22Rv1 (cell line): ENCODE measurements around the gene CA12.

Experiments used
- H3K27ac ChIP-seq: fragments of 450-650 bp; 2 replicates; pipeline ENCODE4 v1.5.1; 2017
- ZFX ChIP-seq: fragments of 450-650 bp; IDR thresholded peaks from 2 replicates; pipeline ENCODE4 v1.6.1; 2017; ENCODE audit warnings: antibody characterized with exemption, borderline replicate concordance
- TF ChIP-seq, protein P1 (sequence below): fragments of 450-650 bp; IDR thresholded peaks from 2 replicates; pipeline ENCODE4 v1.5.1; 2017; ENCODE audit warnings: mild to moderate bottlenecking

CA12 gene

DNA sequence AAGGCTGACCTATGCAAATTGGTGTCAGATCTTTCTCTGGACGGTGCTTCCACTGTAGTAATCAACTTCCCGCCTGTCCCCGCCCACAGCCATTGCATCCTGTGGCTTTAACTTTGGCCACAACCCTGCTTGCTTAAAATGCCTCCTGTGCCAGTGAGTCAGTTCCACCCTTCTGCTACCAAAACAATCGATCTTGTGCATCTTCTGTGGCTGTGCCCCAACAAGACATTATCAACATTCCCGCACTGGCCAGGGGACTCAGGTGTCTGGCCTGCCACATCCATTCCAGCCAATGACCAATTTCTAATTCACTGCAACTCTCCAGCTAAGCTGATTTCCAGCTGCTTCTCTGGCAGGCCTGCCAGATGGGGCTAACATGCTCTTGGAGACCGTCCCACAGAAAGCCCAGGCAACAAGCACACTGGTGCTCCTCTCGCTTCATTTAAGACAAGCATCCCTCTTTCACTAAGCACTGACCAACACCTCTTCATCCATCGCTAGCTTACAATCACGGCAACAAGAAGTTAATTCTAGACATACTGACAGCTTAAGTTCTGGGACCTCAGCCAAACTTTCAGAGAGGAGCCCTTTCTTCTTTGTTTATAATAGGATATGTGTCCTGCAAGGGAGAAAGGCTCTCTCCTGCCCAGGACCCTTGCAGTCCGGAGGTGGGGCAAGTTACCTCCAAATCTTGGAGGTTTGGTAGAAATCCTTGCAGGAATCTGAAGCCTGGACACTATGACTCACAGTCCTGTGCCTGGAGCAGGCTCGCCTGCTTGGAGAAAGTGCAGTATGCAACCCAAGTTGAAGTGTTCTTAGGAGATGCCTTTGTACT, 6.7 kb downstream of the CA12 start:
- no peak overlapping the region for H3K27ac ChIP-seq
- TF ChIP-seq ZFX: no peak
- TF ChIP-seq, protein P1, sequence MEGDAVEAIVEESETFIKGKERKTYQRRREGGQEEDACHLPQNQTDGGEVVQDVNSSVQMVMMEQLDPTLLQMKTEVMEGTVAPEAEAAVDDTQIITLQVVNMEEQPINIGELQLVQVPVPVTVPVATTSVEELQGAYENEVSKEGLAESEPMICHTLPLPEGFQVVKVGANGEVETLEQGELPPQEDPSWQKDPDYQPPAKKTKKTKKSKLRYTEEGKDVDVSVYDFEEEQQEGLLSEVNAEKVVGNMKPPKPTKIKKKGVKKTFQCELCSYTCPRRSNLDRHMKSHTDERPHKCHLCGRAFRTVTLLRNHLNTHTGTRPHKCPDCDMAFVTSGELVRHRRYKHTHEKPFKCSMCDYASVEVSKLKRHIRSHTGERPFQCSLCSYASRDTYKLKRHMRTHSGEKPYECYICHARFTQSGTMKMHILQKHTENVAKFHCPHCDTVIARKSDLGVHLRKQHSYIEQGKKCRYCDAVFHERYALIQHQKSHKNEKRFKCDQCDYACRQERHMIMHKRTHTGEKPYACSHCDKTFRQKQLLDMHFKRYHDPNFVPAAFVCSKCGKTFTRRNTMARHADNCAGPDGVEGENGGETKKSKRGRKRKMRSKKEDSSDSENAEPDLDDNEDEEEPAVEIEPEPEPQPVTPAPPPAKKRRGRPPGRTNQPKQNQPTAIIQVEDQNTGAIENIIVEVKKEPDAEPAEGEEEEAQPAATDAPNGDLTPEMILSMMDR: no peak

DNA sequence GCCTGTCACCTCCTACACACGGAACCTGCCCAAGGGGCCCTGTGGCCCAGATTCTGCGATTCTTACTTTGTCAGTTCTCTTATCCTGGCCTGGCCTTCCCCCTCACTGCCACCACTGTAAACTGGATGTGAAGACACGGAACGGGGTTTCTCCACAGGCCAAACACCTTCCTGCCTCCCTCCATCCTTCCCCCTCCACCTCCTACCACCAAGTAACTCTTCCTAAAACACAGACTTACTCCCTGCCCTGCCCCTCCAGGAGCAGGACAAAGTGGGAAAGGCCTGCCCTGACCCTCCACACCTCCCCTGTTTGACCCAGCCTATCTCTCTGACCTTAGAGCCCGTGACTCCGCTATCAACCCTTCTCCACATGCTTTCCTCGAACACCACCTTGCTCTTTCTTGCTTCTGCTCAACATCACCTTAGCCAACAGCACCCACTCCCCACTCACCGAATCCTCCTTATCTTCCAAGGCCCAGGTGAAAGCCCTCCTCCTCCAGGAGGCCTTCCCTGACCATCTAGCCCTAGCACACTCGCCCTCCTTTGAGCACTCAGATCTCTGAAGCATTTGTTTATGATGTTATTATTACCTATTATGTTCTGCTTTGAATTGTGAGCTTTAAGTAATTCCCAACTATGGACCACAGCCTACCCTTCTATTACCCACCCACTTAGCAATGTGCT, 7.6 kb downstream of the CA12 start:
- no peak for TF ChIP-seq ZFX
- TF ChIP-seq, protein P1: no peak
- H3K27ac ChIP-seq: no peak overlapping the region

DNA sequence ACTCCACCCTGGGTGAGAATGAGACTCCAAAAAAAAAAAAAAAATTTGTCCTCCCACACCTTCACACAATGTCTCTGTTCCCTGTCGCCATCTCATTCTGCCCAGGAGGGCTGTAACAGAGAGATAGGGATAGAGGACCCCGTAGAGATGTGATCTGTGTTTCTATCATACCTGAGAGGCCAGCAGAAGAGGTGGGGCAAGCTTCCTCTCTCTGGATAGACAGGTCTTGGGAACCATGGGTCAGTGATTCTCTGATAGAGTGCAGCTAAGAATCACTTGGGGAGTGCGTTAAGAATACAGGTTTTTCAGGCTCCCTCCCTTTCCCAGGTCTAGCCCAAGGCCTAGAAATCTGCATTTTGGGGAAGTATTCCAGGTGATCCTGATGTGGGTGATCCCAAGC, 8.3 kb downstream of the CA12 start:
- TF ChIP-seq, protein P1: no peak
- no peak for TF ChIP-seq ZFX
- no peak overlapping the region for H3K27ac ChIP-seq

DNA sequence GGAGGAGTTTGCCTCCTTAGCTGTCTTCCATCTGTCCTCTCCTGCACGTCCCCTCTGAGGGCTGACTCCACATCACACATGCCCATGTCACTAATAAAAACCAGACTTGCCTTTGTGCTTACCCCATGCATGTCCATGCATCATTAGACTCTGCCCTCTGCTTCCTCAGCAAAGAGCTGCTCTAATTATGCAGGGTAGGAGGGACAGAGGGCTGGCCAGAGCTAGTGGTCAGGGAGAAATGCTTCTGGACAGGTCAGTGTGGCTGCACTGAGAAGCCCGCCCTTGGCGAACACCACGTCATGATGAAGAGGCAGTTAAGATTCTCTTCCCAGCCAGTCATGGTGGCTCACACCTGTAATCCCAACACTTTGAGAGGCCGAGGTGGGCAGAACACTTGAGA, 8.9 kb downstream of the CA12 start:
- no peak for TF ChIP-seq ZFX
- TF ChIP-seq, protein P1: no peak

DNA sequence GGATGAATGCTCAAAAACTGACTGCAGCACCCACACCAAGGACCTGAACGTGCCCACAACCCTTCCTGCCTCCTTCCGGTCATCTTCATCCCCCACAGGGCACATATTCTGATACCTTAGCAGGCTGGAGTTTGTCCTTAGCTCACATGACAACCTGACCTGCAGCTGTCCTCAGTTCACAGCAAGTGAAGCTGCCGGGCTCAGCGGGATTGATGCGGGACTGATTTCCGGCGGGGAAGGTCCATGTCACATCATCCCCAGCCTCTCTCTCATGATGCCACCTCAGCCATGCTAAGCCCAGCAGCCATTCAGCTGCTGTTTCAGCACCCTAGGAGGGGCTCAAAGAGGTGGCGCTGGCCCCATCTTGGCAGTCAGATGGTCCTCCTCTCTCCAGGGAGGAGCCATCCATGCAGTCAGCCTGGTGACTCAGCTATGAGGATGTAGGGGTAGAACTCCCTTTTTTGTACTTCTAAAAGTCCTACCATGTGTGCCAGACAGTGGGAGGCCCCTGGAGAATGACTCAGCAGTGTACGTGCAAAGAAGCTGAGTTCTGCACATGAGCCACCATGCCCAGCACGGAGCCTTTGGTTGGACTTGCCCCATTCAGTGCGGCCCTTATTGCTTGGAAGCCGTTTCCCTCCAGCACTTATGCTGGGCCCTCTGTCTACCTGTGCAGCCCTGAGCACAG, 9.5 kb downstream of the CA12 start:
- no peak for TF ChIP-seq ZFX
- TF ChIP-seq, protein P1: no peak
- no peak overlapping the region for H3K27ac ChIP-seq

More for the DNA sequence above, 8.9 kb downstream of the CA12 start:
- no peak overlapping the region for H3K27ac ChIP-seq

DNA sequence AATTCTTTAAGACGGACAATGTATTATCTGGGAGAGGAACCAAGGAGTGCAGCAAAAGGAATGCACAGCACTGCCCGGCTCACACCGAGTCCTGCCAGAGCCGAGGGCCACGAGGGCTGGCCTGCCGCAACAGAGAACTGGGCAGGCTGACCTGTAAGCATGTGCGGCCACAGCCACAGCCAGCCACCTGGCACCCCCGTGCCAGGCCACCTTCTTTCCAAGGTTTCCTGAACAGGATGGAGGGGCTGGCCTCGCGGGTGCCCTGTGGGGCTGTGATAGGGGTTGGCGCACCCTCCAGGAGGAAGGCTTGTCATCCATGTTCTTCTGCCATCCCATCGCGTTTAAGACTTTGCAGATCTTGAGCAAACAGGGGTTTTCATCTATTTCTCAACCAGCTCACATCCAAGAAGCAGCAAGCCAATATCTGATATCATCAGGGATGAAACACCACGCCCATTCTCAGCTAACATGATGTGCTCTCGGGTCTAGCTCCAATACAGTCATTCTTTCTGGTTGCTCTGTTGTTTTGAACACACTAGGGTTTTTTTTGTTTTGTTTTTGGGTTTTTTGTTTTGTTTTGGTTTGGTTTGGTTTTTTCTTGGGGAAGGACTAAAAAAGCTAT, 10.2 kb downstream of the CA12 start:
- TF ChIP-seq, protein P1: no peak
- no peak for TF ChIP-seq ZFX
- no peak overlapping the region for H3K27ac ChIP-seq
